SH-SY5Y (cell line): Measurements from ENCODE around the gene ELF2.

Experiments
- GATA2 ChIP-seq: IDR thresholded peaks from 2 replicates; pipeline ENCODE4 v1.6.1; 2011; ENCODE audit warnings: mild to moderate bottlenecking, low read depth, low read length
- GATA3 ChIP-seq: IDR thresholded peaks from 2 replicates; pipeline ENCODE4 v1.6.1; 2011; ENCODE audit warnings: low read depth, mild to moderate bottlenecking, low read length, moderate library complexity

DNA sequence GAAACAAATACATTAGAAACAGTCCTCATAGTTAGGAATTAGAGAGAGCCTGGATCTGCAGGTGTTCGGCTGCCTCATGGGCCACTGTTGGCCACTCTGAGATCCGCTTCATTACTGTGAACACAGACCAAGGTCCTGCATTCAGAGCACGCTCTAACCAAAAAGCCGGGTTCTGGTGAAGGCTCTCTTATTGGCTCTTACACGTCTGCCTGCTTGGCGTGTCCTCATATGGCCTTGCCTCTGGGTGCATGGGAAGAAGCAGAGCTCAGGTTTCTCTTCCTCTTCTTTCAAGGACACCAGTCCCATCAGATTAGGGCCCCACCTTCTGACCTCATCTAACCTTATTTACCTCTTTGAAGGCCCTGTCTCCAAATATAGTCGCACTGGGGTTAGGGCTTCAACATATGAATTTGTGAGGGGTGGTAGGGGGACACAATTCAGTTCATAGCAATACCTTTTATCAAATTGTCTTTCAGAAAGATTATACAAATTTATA is 37.1 kb upstream of the ELF2 start:
- no peak for TF ChIP-seq GATA2
- no peak for TF ChIP-seq GATA3
